ENCODE measurements around the gene FIP1L1.

- no peak for TF ChIP-seq KLF10 (CRISPR knock-in tag; IDR thresholded peaks at IDR 0.05)
- TF ChIP-seq, protein P1, sequence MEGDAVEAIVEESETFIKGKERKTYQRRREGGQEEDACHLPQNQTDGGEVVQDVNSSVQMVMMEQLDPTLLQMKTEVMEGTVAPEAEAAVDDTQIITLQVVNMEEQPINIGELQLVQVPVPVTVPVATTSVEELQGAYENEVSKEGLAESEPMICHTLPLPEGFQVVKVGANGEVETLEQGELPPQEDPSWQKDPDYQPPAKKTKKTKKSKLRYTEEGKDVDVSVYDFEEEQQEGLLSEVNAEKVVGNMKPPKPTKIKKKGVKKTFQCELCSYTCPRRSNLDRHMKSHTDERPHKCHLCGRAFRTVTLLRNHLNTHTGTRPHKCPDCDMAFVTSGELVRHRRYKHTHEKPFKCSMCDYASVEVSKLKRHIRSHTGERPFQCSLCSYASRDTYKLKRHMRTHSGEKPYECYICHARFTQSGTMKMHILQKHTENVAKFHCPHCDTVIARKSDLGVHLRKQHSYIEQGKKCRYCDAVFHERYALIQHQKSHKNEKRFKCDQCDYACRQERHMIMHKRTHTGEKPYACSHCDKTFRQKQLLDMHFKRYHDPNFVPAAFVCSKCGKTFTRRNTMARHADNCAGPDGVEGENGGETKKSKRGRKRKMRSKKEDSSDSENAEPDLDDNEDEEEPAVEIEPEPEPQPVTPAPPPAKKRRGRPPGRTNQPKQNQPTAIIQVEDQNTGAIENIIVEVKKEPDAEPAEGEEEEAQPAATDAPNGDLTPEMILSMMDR (IDR thresholded peaks at IDR 0.05 in 2 of 3, conservative IDR thresholded peaks at IDR 0.05 in 1 of 3; ENCODE audit: insufficient read depth in 2 of 3, low read depth in 1 of 3, low read length in 3 of 3) = no peak
- no peak for TF ChIP-seq POLR2A (conservative IDR thresholded peaks at IDR 0.05)
- no peak for TF ChIP-seq NRF1 (conservative IDR thresholded peaks at IDR 0.05 in 1 of 2, IDR thresholded peaks at IDR 0.05 in 1 of 2)
- TF ChIP-seq NR4A1 (CRISPR knock-in tag; IDR thresholded peaks at IDR 0.05) = no peak
- TF ChIP-seq NR4A1 (tag; IDR thresholded peaks at IDR 0.05) = no peak
- TF ChIP-seq SRSF1 (IDR thresholded peaks at IDR 0.05; ENCODE audit: low read depth, low read length) = no peak
- TF ChIP-seq, protein P2, sequence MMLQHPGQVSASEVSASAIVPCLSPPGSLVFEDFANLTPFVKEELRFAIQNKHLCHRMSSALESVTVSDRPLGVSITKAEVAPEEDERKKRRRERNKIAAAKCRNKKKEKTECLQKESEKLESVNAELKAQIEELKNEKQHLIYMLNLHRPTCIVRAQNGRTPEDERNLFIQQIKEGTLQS (IDR thresholded peaks at IDR 0.05) = peak; percentile 61
- TF ChIP-seq, protein P2 (CRISPR knock-in tag; conservative IDR thresholded peaks at IDR 0.05) = no peak
- TF ChIP-seq ZNF780A (CRISPR knock-in tag; IDR thresholded peaks at IDR 0.05) = no peak
- TF ChIP-seq RAD21 (CRISPR knock-in tag; conservative IDR thresholded peaks at IDR 0.05 in 1 of 2, IDR thresholded peaks at IDR 0.05 in 1 of 2) = no peak
- no peak for TF ChIP-seq ZNF324 (CRISPR knock-in tag; IDR thresholded peaks at IDR 0.05)
- TF ChIP-seq PHF21A (IDR thresholded peaks at IDR 0.05; ENCODE audit: borderline replicate concordance, low read depth) = no peak
- TF ChIP-seq CREBBP (IDR thresholded peaks at IDR 0.05; ENCODE audit: low read depth, low read length) = no peak
- TF ChIP-seq MBD1 (CRISPR knock-in tag; IDR thresholded peaks at IDR 0.05) = no peak
- TF ChIP-seq REST (IDR thresholded peaks at IDR 0.05; ENCODE audit: borderline replicate concordance) = no peak
- TF ChIP-seq REST (CRISPR knock-in tag; IDR thresholded peaks at IDR 0.05; ENCODE audit: low read depth) = no peak
These were observed 73.3 kb downstream of the FIP1L1 start for GRCh38 chr4:53450773-53451172.

Measured in K562 (cell line).